ENCODE measurements around the gene CUEDC1.

Gene CUEDC1

GRCh38 chr17:57930239-57930638 lies 25.0 kb downstream of the CUEDC1 start:
- no peak overlapping the region for H3K27ac ChIP-seq (replicated peaks)
- no peaks in the 10 kb centered on the region for H3K27me3 ChIP-seq (ENCODE audit: insufficient read depth, poor library complexity, severe bottlenecking)
- H3K4me3 ChIP-seq (replicated peaks; ENCODE audit: insufficient read depth, low read length), result no peak overlapping the region
- no peak for TF ChIP-seq POLR2AphosphoS5 (IDR thresholded peaks at IDR 0.05; ENCODE audit: low read depth)
- TF ChIP-seq SPI1 (IDR thresholded peaks at IDR 0.05; ENCODE audit: borderline replicate concordance, low read depth), result no peak
- TF ChIP-seq REST (IDR thresholded peaks at IDR 0.05; ENCODE audit: insufficient replicate concordance, low read depth), result no peak
- TF ChIP-seq GABPA (IDR thresholded peaks at IDR 0.05; ENCODE audit: low read depth), result no peak
- no peak for TF ChIP-seq CTCF (IDR thresholded peaks at IDR 0.05; ENCODE audit: insufficient read depth, low read length)
- DNase-seq (ENCODE audit: low read depth in 1 of 2, low spot score in 1 of 2), result no peak

- no peaks in the 10 kb centered on the region for H3K27me3 ChIP-seq (ENCODE audit: insufficient read depth, poor library complexity, severe bottlenecking)
- DNase-seq (ENCODE audit: low read depth in 1 of 2, low spot score in 1 of 2), result no peak
- no peak overlapping the region for H3K4me3 ChIP-seq (replicated peaks; ENCODE audit: insufficient read depth, low read length)
- TF ChIP-seq REST (IDR thresholded peaks at IDR 0.05; ENCODE audit: insufficient replicate concordance, low read depth) (no peak), SPI1 (IDR thresholded peaks at IDR 0.05; ENCODE audit: borderline replicate concordance, low read depth) (no peak), GABPA (IDR thresholded peaks at IDR 0.05; ENCODE audit: low read depth) (no peak), POLR2AphosphoS5 (IDR thresholded peaks at IDR 0.05; ENCODE audit: low read depth) (no peak)
- no peak overlapping the region; the same call in 1 of the 2 replicates for H3K27ac ChIP-seq (replicated peaks)
Observed at GRCh38 chr17:57929386-57929785, 25.8 kb downstream of the CUEDC1 start.

GRCh38 chr17:57928928-57929327 lies 26.3 kb downstream of the CUEDC1 start:
- no peaks in the 10 kb centered on the region for H3K27me3 ChIP-seq (ENCODE audit: insufficient read depth, poor library complexity, severe bottlenecking)
- no peak for DNase-seq (ENCODE audit: low read depth in 1 of 2, low spot score in 1 of 2)
- H3K27ac ChIP-seq (replicated peaks), result no peak overlapping the region; the same call in 1 of the 2 replicates
- no peak overlapping the region for H3K4me3 ChIP-seq (replicated peaks; ENCODE audit: insufficient read depth, low read length)
- TF ChIP-seq POLR2AphosphoS5 (IDR thresholded peaks at IDR 0.05; ENCODE audit: low read depth), result no peak
- TF ChIP-seq SPI1 (IDR thresholded peaks at IDR 0.05; ENCODE audit: borderline replicate concordance, low read depth), result no peak
- no peak for TF ChIP-seq CTCF (IDR thresholded peaks at IDR 0.05; ENCODE audit: insufficient read depth, low read length)
- TF ChIP-seq REST (IDR thresholded peaks at IDR 0.05; ENCODE audit: insufficient replicate concordance, low read depth), result no peak

All from HL-60 (cell line).